ENCODE measurements around the gene PRR5L. TPM values are rescaled to one million over a fixed set of nuclear protein-coding genes. Genes with fewer than 3 reads are reported as not detected.
A peak's percentile ranks its signal among the peaks of the same experiment; 100 is the strongest.

The PRR5L gene
- total and polyA plus RNA-seq, 5 donors from 2014 or later = 0.76 to 15.1 (median 1.1) TPM; not detected in 1

- no peaks in the 10 kb centered on the region for H3K36me3 ChIP-seq (ENCODE audit: control insufficient read depth, insufficient read depth, low read length)
- H3K9me3 Mint-ChIP-seq = peaks cover 0 to 5% (median 1%) of the 10 kb centered on the region in 7 donors
- no peak overlapping the region for H3K27ac ChIP-seq (ENCODE audit: insufficient read depth, low read length, poor library complexity, severe bottlenecking)
- no peaks in the 10 kb centered on the region for H3K36me3 Mint-ChIP-seq
- H3K27ac Mint-ChIP-seq = peak overlapping the region in 1 of 3 donors; percentile 49
- DNase-seq (no peak), ATAC-seq (ENCODE audit: low read depth in 2 of 2) (no peak)
- H3K4me1 ChIP-seq (ENCODE audit: control insufficient read depth, insufficient read depth, low read length, poor library complexity, severe bottlenecking) = no peaks in the 10 kb centered on the region
- no peak overlapping the region for H3K4me3 ChIP-seq (ENCODE audit: low read depth, low read length)
- no peak overlapping the region for H3K4me3 Mint-ChIP-seq
- no peaks in the 10 kb centered on the region for H3K27me3 ChIP-seq (ENCODE audit: control insufficient read depth, insufficient read depth, low read length)
- peaks cover 6% of the 10 kb centered on the region for H3K27me3 Mint-ChIP-seq
- peaks cover 0 to 3% (median 0%) of the 10 kb centered on the region in 4 donors for H3K4me1 Mint-ChIP-seq
- no peaks in the 10 kb centered on the region for H3K9me3 ChIP-seq (ENCODE audit: control insufficient read depth in 2 of 2, low read length in 2 of 2)
Observed at GRCh38 chr11:36417154-36417553, 121.1 kb downstream of the PRR5L start.

DNA sequence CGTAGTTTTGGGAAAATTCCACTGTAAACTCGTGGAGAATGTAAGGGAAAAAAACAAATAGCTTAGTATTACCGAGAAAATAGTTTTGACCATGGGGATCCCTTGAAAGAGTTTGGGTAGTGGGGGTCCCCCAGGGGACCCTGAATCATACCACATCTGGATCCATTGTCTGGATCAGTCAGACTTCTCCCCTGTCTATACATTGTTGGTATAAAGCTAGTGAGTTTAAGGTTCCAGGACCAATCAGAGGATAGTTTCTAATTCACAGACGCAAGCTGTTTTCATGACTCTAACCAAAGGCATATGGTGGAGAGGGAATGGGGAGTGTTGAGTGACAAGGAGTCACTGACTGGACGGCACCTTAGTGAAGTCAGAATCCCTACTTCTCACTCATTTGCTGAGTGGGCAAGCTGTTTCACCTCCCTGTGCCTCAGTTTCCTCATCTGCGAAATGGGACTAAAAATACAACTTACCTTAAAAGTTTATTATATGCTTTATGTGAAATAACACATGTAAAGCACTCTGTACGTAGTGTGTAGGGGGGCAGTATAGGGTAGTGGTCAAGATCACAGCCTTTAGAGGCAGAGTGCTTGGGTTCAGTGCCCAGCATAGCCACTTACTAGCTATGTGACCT is 123.8 kb downstream of the PRR5L start:
- H3K27me3 Mint-ChIP-seq = peaks cover 13% of the 10 kb centered on the region
- DNase-seq (no peak), ATAC-seq (ENCODE audit: low read depth in 2 of 2) (no peak)
- H3K4me3 ChIP-seq (ENCODE audit: low read depth, low read length) = no peak overlapping the region
- H3K4me3 Mint-ChIP-seq = no peak overlapping the region
- no peak overlapping the region for H3K27ac Mint-ChIP-seq
- H3K9me3 ChIP-seq (ENCODE audit: control insufficient read depth in 2 of 2, low read length in 2 of 2) = no peaks in the 10 kb centered on the region
- H3K9me3 Mint-ChIP-seq = peaks cover 0 to 4% (median 1%) of the 10 kb centered on the region in 7 donors
- H3K27ac ChIP-seq (ENCODE audit: insufficient read depth, low read length, poor library complexity, severe bottlenecking) = no peak overlapping the region
- H3K36me3 ChIP-seq (ENCODE audit: control insufficient read depth, insufficient read depth, low read length) = no peaks in the 10 kb centered on the region
- peaks cover 0 to 2% (median 0%) of the 10 kb centered on the region in 4 donors for H3K4me1 Mint-ChIP-seq
- H3K4me1 ChIP-seq (ENCODE audit: control insufficient read depth, insufficient read depth, low read length, poor library complexity, severe bottlenecking) = no peaks in the 10 kb centered on the region
- peaks cover 2% of the 10 kb centered on the region for H3K27me3 ChIP-seq (ENCODE audit: control insufficient read depth, insufficient read depth, low read length)
- no peaks in the 10 kb centered on the region for H3K36me3 Mint-ChIP-seq

- H3K4me3 Mint-ChIP-seq = no peak overlapping the region
- no peaks in the 10 kb centered on the region for H3K4me1 ChIP-seq (ENCODE audit: control insufficient read depth, insufficient read depth, low read length, poor library complexity, severe bottlenecking)
- H3K4me1 Mint-ChIP-seq = peaks cover 0 to 2% (median 0%) of the 10 kb centered on the region in 4 donors
- DNase-seq (no peak), ATAC-seq (ENCODE audit: low read depth in 2 of 2) (no peak)
- no peak overlapping the region for H3K4me3 ChIP-seq (ENCODE audit: low read depth, low read length)
- H3K27ac ChIP-seq (ENCODE audit: insufficient read depth, low read length, poor library complexity, severe bottlenecking) = no peak overlapping the region
- H3K9me3 Mint-ChIP-seq = peaks cover 0 to 3% (median 0%) of the 10 kb centered on the region in 7 donors
- H3K36me3 ChIP-seq (ENCODE audit: control insufficient read depth, insufficient read depth, low read length) = no peaks in the 10 kb centered on the region
- no peak overlapping the region for H3K27ac Mint-ChIP-seq
- peaks cover 13% of the 10 kb centered on the region for H3K27me3 Mint-ChIP-seq
- no peaks in the 10 kb centered on the region for H3K36me3 Mint-ChIP-seq
- H3K27me3 ChIP-seq (ENCODE audit: control insufficient read depth, insufficient read depth, low read length) = peaks cover 2% of the 10 kb centered on the region
- H3K9me3 ChIP-seq (ENCODE audit: control insufficient read depth in 2 of 2, low read length in 2 of 2) = no peaks in the 10 kb centered on the region
Observed at GRCh38 chr11:36421546-36422155, 125.6 kb downstream of the PRR5L start.

- Histone ChIP-seq H3K27ac (ENCODE audit: insufficient read depth, low read length, poor library complexity, severe bottlenecking) (no peak overlapping the region), H3K9me3 (ENCODE audit: control insufficient read depth in 2 of 2, low read length in 2 of 2) (no peaks in the 10 kb centered on the region), H3K4me1 (ENCODE audit: control insufficient read depth, insufficient read depth, low read length, poor library complexity, severe bottlenecking) (no peaks in the 10 kb centered on the region), H3K36me3 (ENCODE audit: control insufficient read depth, insufficient read depth, low read length) (no peaks in the 10 kb centered on the region), H3K4me3 (ENCODE audit: low read depth, low read length) (no peak overlapping the region), H3K27me3 (ENCODE audit: control insufficient read depth, insufficient read depth, low read length) (peaks cover 2% of the 10 kb centered on the region)
- DNase-seq (no peak), ATAC-seq (ENCODE audit: low read depth in 2 of 2) (no peak)
- Mint-ChIP-seq H3K27ac (no peak overlapping the region), H3K27me3 (peaks cover 13% of the 10 kb centered on the region), H3K4me1 (peaks cover 0 to 2% (median 0%) of the 10 kb centered on the region in 4 donors), H3K9me3 (no peaks in the 10 kb centered on the region), H3K36me3 (no peaks in the 10 kb centered on the region), H3K4me3 (no peak overlapping the region)
Observed at GRCh38 chr11:36425561-36426081, 129.5 kb downstream of the PRR5L start.

- Histone ChIP-seq H3K4me3 (ENCODE audit: low read depth, low read length) (no peak overlapping the region), H3K27ac (ENCODE audit: insufficient read depth, low read length, poor library complexity, severe bottlenecking) (no peak overlapping the region), H3K36me3 (ENCODE audit: control insufficient read depth, insufficient read depth, low read length) (no peaks in the 10 kb centered on the region), H3K9me3 (ENCODE audit: control insufficient read depth in 2 of 2, low read length in 2 of 2) (no peaks in the 10 kb centered on the region), H3K4me1 (ENCODE audit: control insufficient read depth, insufficient read depth, low read length, poor library complexity, severe bottlenecking) (no peaks in the 10 kb centered on the region), H3K27me3 (ENCODE audit: control insufficient read depth, insufficient read depth, low read length) (peaks cover 2% of the 10 kb centered on the region)
- Mint-ChIP-seq H3K27ac (no peak overlapping the region), H3K9me3 (no peaks in the 10 kb centered on the region), H3K4me1 (peaks cover 0 to 2% (median 0%) of the 10 kb centered on the region in 4 donors), H3K27me3 (peaks cover 8% of the 10 kb centered on the region), H3K4me3 (no peak overlapping the region), H3K36me3 (no peaks in the 10 kb centered on the region)
- DNase-seq = no peak
- no peak for ATAC-seq (ENCODE audit: low read depth in 2 of 2)
Observed at GRCh38 chr11:36426226-36426848, 130.2 kb downstream of the PRR5L start.

DNA sequence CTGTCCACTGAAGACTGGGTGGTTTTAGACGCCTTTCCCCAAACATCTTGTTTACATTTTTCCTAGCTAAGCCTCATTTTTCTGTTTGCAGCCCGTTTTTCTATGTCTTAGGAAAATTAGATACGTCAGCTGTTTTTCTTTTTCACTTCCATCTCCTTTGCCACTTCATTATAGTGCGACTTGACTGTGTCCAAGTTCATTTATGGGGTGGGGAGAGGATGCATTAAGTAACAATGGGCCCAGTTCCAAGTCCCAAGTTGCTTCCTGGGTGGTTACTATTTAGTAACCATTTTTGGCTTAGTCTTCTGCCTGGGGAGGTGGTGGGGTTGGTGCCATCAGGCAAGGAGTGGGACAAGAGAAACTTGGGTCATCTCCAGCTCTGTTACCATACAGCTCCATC is 131.0 kb downstream of the PRR5L start:
- Histone ChIP-seq H3K27ac (ENCODE audit: insufficient read depth, low read length, poor library complexity, severe bottlenecking) (no peak overlapping the region), H3K9me3 (ENCODE audit: control insufficient read depth in 2 of 2, low read length in 2 of 2) (no peaks in the 10 kb centered on the region), H3K27me3 (ENCODE audit: control insufficient read depth, insufficient read depth, low read length) (peaks cover 2% of the 10 kb centered on the region), H3K4me3 (ENCODE audit: low read depth, low read length) (no peak overlapping the region), H3K36me3 (ENCODE audit: control insufficient read depth, insufficient read depth, low read length) (no peaks in the 10 kb centered on the region), H3K4me1 (ENCODE audit: control insufficient read depth, insufficient read depth, low read length, poor library complexity, severe bottlenecking) (no peaks in the 10 kb centered on the region)
- no peaks in the 10 kb centered on the region for H3K36me3 Mint-ChIP-seq
- H3K9me3 Mint-ChIP-seq = no peaks in the 10 kb centered on the region
- peaks cover 0 to under 1% (median 0%) of the 10 kb centered on the region in 4 donors for H3K4me1 Mint-ChIP-seq
- ATAC-seq (ENCODE audit: low read depth in 2 of 2) (no peak), DNase-seq (no peak)
- no peak overlapping the region for H3K4me3 Mint-ChIP-seq
- no peak overlapping the region for H3K27ac Mint-ChIP-seq
- peaks cover 7% of the 10 kb centered on the region for H3K27me3 Mint-ChIP-seq

GRCh38 chr11:36427876-36428275 is 131.8 kb downstream of the PRR5L start:
- H3K4me3 ChIP-seq (ENCODE audit: low read depth, low read length) = no peak overlapping the region
- Mint-ChIP-seq H3K9me3 (no peaks in the 10 kb centered on the region), H3K27ac (no peak overlapping the region), H3K27me3 (peaks cover 7% of the 10 kb centered on the region), H3K36me3 (no peaks in the 10 kb centered on the region), H3K4me3 (no peak overlapping the region), H3K4me1 (peaks cover 0 to 2% (median 0%) of the 10 kb centered on the region in 4 donors)
- H3K36me3 ChIP-seq (ENCODE audit: control insufficient read depth, insufficient read depth, low read length) = no peaks in the 10 kb centered on the region
- H3K4me1 ChIP-seq (ENCODE audit: control insufficient read depth, insufficient read depth, low read length, poor library complexity, severe bottlenecking) = no peaks in the 10 kb centered on the region
- no peak for DNase-seq
- no peaks in the 10 kb centered on the region for H3K9me3 ChIP-seq (ENCODE audit: control insufficient read depth in 2 of 2, low read length in 2 of 2)
- ATAC-seq (ENCODE audit: low read depth in 2 of 2) = no peak
- H3K27me3 ChIP-seq (ENCODE audit: control insufficient read depth, insufficient read depth, low read length) = peaks cover 2% of the 10 kb centered on the region
- no peak overlapping the region for H3K27ac ChIP-seq (ENCODE audit: insufficient read depth, low read length, poor library complexity, severe bottlenecking)
